Testis (tissue), 2 donors: ENCODE data around the gene CNKSR3.

Experiments used
- POLR2A ChIP-seq: fragments of 450-650 bp; IDR thresholded peaks from one replicate; pipeline ENCODE4 v1.6.1; 2017; ENCODE audit warnings: antibody characterized with exemption, mild to moderate bottlenecking, moderate library complexity
- TF ChIP-seq, protein P1 (sequence below), 3 experiments: fragments of 450-650 bp in 2 of 3; fragments of 200-600 bp in 1 of 3; sonication (generic) in 1 of 3; IDR thresholded peaks; one replicate each; pipeline ENCODE4 v1.5.1; 2016 to 2019; ENCODE audit warnings: antibody characterized with exemption in 3 of 3, mild to moderate bottlenecking in 2 of 3, moderate library complexity in 1 of 3

DNA sequence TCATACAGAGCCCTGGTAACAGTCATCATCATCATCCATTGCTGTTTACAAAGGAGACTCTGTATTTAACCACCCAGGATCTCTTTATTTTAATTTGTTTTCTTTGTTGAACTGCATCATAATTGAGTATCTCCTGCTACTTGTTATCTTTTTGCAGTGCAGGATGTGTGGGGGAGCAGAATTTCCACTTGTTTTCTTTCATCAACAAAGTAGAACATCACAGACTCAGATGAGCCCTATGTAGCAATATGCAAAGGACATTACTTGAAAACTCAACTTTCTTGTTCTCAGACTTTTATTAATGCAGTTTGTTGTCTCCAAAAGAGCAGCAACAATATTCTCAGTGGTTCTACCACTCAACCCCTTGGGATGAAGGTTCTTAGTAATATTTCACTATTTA is 115.2 kb downstream of the CNKSR3 start:
- TF ChIP-seq, protein P1, sequence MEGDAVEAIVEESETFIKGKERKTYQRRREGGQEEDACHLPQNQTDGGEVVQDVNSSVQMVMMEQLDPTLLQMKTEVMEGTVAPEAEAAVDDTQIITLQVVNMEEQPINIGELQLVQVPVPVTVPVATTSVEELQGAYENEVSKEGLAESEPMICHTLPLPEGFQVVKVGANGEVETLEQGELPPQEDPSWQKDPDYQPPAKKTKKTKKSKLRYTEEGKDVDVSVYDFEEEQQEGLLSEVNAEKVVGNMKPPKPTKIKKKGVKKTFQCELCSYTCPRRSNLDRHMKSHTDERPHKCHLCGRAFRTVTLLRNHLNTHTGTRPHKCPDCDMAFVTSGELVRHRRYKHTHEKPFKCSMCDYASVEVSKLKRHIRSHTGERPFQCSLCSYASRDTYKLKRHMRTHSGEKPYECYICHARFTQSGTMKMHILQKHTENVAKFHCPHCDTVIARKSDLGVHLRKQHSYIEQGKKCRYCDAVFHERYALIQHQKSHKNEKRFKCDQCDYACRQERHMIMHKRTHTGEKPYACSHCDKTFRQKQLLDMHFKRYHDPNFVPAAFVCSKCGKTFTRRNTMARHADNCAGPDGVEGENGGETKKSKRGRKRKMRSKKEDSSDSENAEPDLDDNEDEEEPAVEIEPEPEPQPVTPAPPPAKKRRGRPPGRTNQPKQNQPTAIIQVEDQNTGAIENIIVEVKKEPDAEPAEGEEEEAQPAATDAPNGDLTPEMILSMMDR (IDR thresholded peaks at IDR 0.05): no peak
- TF ChIP-seq POLR2A: no peak
